AG04449 (cell line): ENCODE data around the gene IGF1R.

Experiments
- CTCF ChIA-PET: fragments of 350-600 bp; formaldehyde crosslinking; extraction: SDS; loops from one replicate; lab custom pipeline; 2021; ENCODE audit warnings: antibody characterized with exemption; lab: Yijun Ruan, JAX
- POLR2A ChIA-PET: fragments of 400-600, 350-600 bp; formaldehyde crosslinking; extraction: SDS; loops from one replicate; lab custom pipeline; 2020; ENCODE audit warnings: antibody characterized with exemption, inconsistent platforms; lab: Yijun Ruan, JAX
- DNase-seq: peaks from one replicate; pipeline ENCODE4 v3.0.0-alpha.2; 2010; ENCODE audit warnings: low read depth, low spot score
- H3K4me3 ChIP-seq: 2 replicates; pipeline ENCODE4 v1.5.1; 2011; ENCODE audit warnings: low read depth, mild to moderate bottlenecking, control low read depth, low read length
- TF ChIP-seq, protein P1 (sequence below): IDR thresholded peaks from one replicate; pipeline ENCODE4 v1.5.1; 2011; ENCODE audit warnings: mild to moderate bottlenecking, moderate library complexity, low read length, control low read depth, inconsistent platforms; ENCODE audit not compliant: insufficient read depth; ENCODE audit errors: missing control alignments

The IGF1R gene

DNA sequence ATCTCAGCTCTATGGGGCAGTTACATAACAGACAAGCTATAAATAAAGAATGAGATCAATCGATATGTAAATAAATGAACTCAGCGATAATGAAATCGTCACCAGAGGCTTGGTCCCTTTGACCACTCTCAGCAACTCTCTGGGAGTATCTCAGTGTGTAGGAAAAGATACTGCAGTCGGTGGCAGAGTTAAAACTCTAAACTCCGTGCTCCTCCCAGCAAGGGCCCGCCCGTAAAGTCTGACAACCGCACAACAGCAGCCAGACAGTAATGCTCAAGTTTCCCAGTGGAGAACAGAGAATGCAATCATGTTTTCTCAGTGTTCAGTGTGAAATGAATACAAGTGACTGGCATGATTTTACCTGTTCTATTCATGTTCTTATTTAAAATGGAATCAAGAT, 28.3 kb upstream of the IGF1R start:
- ChIA-PET POLR2A (no interaction called here), CTCF (no interaction called here)
- H3K4me3 ChIP-seq = no peak overlapping the region

DNA sequence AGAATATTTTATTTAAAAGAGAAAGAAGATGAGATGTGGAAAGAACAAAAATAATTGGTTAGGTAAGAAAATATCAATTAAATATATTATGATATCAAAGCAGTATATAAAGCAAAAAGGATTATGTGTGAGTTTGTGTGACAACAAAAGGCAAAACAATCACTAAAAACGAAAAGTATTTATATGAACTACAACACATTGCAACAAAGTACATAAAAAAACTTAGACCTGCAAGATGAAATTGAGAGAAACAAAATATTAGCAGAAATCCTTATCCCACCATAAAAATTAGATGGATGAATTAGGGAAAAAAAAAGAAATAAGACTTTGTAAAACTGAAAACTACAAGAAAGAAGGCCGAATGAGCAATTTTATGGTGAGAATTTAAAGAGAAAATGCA, 27.3 kb upstream of the IGF1R start:
- DNase-seq = no peak
- CTCF ChIA-PET = no interaction called here
- TF ChIP-seq, protein P1, sequence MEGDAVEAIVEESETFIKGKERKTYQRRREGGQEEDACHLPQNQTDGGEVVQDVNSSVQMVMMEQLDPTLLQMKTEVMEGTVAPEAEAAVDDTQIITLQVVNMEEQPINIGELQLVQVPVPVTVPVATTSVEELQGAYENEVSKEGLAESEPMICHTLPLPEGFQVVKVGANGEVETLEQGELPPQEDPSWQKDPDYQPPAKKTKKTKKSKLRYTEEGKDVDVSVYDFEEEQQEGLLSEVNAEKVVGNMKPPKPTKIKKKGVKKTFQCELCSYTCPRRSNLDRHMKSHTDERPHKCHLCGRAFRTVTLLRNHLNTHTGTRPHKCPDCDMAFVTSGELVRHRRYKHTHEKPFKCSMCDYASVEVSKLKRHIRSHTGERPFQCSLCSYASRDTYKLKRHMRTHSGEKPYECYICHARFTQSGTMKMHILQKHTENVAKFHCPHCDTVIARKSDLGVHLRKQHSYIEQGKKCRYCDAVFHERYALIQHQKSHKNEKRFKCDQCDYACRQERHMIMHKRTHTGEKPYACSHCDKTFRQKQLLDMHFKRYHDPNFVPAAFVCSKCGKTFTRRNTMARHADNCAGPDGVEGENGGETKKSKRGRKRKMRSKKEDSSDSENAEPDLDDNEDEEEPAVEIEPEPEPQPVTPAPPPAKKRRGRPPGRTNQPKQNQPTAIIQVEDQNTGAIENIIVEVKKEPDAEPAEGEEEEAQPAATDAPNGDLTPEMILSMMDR = no peak
- H3K4me3 ChIP-seq = no peak overlapping the region
- POLR2A ChIA-PET = no interaction called here

More for the DNA sequence above, 28.3 kb upstream of the IGF1R start:
- DNase-seq = no peak
- TF ChIP-seq, protein P1 = no peak

GRCh38 chr15:98625614-98626013, 22.7 kb upstream of the IGF1R start:
- POLR2A ChIA-PET = no interaction called here
- DNase-seq = no peak
- H3K4me3 ChIP-seq = no peak overlapping the region
- CTCF ChIA-PET = no interaction called here
- TF ChIP-seq, protein P1 = no peak

- no peak overlapping the region for H3K4me3 ChIP-seq
- ChIA-PET CTCF (interaction anchor here (0.8 to 1.4 kb wide), 2 partner anchors 19 to 225 kb away, joined by 3 read pairs; no protein-coding TSS in a partner anchor), POLR2A (no interaction called here)
- DNase-seq = no peak
- TF ChIP-seq, protein P1 = no peak
Observed at GRCh38 chr15:98626153-98626552, 22.2 kb upstream of the IGF1R start.

DNA sequence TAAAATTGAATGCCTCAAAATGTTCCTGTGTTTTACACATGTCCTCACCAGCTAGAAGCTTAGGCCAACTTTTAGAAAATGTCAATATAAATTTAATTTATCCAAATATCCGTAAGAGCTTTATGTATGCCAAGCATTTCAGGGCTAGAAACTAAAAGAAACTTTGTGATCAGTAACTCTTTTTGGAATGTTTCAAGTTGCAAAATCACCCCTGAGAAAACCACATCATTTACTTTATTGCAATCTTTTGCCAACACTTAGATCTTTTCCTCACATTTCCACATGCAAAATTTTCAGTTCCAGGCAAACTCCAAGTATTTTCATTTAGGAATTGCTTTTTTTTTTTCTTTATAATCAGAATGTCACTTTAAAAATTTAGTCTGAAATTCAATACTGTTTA, 20.1 kb upstream of the IGF1R start:
- ChIA-PET POLR2A (no interaction called here), CTCF (interaction anchor here (3.6 kb wide), 1 partner anchor 19 kb away, joined by 20 read pairs; the partner anchor contains the start of gene IGF1R)
- H3K4me3 ChIP-seq = no peak overlapping the region

DNA sequence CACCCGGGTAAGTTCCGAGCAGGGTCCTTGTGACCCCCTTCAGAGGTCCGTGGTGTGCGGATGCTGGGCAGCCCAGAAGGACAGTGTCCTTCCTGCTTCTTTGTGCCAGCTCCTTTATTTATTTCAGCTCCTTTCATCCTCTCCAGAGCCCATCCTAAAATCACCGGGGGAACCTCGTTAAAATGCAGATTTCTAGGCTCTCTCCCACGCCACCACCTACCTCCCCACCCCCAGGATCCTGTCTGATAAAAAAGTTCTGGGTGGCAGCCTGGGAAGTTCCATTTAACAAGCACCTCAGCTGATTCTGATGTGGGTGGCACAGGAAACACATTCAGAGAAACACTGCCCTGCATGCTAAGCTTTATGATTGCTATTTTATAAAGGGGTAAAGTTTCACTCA, 12.5 kb upstream of the IGF1R start:
- TF ChIP-seq, protein P1 = no peak
- CTCF ChIA-PET = interaction anchor here (1.2 to 1.5 kb wide), 4 partner anchors 11 to 117 kb away, joined by 3 to 5 read pairs (median 4); no protein-coding TSS in a partner anchor

More for the DNA sequence above, 20.1 kb upstream of the IGF1R start:
- TF ChIP-seq, protein P1 = no peak
- no peak for DNase-seq

More for the DNA sequence above, 12.5 kb upstream of the IGF1R start:
- POLR2A ChIA-PET = no interaction called here
- no peak for DNase-seq
- H3K4me3 ChIP-seq = no peak overlapping the region
